Measurements from ENCODE around the gene TLCD2.
"Not testable (repeated sequence)": the region's sequence is repeated elsewhere in the genome, so short reads cannot be mapped to it uniquely, and the experiment has no call there.

The TLCD2 gene

DNA sequence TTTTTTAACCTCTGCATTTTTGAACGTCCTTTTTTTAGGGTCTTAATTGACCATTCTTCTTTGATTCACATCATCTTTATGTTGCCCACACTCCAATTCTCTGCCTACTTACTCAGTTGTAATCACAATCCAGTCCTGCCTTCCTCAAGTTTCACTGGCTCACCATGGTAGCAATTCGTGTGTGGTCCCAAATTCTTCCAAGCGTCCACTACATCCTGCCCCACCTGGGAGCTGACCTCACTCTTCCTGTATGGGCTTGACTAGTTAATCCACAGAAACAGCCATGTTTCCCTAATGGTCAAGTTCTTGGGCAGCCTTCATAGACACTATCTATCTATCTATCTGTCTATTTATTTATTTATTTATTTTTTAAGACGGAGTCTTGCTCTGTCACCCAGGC lies 7.1 kb downstream of the TLCD2 start:
- H3K4me3 ChIP-seq (ENCODE audit: low read depth, low read length) = no peak overlapping the region
- no peak for DNase-seq (ENCODE audit: low read depth)

DNA sequence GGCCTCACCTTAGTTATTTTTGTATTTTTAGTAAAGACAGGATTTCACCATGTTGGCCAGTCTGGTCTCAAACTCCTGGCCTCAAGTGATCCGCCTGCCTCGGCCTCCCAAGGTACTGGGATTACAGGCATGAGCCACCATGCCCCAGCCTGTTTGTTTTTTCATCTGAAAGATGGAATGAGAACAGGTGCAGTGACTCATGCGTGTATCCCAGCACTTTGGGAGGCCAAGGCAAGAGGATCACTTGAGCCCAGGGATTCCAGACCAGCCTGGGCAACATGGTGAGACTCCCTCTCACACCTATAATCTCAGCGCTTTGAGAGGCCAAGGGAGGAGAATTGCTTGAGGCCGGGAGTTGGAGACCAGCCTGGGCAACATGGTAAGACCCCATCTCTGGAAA lies 10.3 kb downstream of the TLCD2 start:
- not testable (repeated sequence) for H3K4me3 ChIP-seq (ENCODE audit: low read depth, low read length); DNase-seq (ENCODE audit: low read depth)

- no peak overlapping the region for H3K4me3 ChIP-seq (ENCODE audit: low read depth, low read length)
- DNase-seq (ENCODE audit: low read depth) = no peak
These were observed 12.5 kb downstream of the TLCD2 start for GRCh38 chr17:1697681-1698080.

DNA sequence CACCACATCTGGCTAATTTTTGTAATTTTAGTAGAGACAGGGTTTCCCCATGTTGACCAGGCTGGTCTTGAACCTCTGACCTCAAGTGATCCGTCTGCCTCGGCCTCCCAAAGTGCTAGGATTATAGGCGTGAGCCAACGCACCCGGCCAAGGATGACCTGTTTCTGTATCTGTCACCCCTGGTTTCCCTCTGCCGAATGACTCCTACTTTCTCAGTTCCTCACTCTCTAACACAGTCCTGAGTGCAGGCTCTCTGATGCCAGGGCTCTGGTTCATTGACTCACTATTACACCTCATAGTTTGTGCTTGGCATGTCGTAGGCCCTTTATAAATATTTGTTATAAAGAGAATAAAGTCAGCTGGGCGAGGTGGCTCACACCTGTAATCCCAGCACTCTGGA lies 14.8 kb downstream of the TLCD2 start:
- no peak overlapping the region for H3K4me3 ChIP-seq (ENCODE audit: low read depth, low read length)
- no peak for DNase-seq (ENCODE audit: low read depth)

DNA sequence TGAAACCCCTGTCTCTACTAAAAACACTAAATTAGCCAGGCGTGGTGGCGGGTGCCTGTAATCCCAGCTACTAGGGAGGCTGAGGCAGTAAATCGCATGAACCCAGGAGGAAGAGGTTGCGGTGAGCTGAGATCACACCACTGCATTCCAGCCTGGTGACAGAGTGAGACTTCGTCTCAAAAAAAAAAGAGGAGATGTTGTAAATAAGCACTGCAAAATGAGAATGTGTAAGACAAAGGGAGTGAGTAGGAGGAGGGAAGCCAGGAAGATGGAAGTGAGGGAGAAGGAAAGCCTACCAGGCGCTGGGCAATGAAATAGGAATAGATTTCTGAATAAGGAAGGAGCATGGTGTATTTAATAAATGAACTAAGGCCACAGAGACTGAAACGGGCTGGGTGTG lies 16.8 kb downstream of the TLCD2 start:
- no peak overlapping the region for H3K4me3 ChIP-seq (ENCODE audit: low read depth, low read length)
- no peak for DNase-seq (ENCODE audit: low read depth)

DNA sequence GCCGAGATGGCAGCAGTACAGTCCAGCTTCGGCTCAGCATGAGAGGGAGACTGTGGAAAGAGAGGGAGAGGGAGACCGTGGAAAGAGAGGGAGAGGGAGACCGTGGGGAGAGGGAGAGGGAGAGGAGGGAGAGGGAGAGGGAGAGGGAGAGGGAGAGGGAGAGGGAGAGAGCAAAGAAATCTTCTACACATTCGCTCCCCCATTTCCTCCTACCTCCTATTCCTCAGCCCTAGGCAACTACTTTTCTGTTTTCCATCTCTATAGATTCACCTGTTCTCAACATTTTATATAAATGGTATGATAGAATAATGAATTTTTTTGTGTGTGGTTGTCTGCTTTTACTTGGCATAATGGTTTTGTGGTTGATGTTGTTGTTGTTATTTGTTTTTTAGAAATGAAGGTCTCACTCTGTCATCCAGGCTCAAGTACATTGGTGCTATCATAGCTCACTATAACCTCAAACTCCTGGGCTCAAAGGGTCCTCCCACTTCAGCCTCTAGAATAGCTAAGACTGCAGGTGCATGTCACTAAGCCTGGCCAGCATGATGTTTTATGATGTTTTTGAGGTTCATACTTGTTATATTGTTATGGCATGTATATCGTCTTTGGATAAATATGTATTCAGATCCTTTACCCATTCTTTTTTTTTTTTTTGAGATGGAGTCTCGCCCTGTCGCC lies 19.5 kb downstream of the TLCD2 start:
- no peak overlapping the region for H3K4me3 ChIP-seq (ENCODE audit: low read depth, low read length)
- DNase-seq (ENCODE audit: low read depth) = no peak

DNA sequence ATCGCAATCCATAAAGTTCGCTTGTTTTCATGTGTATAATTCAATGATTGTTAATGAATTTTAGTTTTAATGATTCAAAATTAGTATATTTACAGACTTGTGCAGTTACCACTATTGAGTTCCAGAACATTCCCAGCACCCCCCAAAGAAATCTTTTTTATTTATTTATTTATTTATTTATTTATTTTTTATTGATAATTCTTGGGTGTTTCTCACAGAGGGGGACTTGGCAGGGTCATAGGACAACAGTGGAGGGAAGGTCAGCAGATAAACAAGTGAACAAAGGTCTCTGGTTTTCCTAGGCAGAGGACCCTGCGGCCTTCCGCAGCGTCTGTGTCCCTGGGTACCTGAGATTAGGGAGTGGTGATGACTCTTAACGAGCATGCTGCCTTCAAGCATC lies 21.8 kb downstream of the TLCD2 start:
- not testable (repeated sequence) for DNase-seq (ENCODE audit: low read depth); H3K4me3 ChIP-seq (ENCODE audit: low read depth, low read length)

- H3K4me3 ChIP-seq (ENCODE audit: low read depth, low read length) = no peak overlapping the region
- no peak for DNase-seq (ENCODE audit: low read depth)
These were observed 24.1 kb downstream of the TLCD2 start for GRCh38 chr17:1686086-1686485.

GRCh38 chr17:1684378-1685189 lies 25.6 kb downstream of the TLCD2 start, which contains the start of gene PRPF8:
PRPF8 (minus strand) TSS chr17:1684867; CDS start chr17:1684571, 296 bp downstream.
- peak within 1 kb of the TSS; percentile 77 for H3K4me3 ChIP-seq (ENCODE audit: low read depth, low read length)
- peak; percentile 89 for DNase-seq (ENCODE audit: low read depth)

DNA sequence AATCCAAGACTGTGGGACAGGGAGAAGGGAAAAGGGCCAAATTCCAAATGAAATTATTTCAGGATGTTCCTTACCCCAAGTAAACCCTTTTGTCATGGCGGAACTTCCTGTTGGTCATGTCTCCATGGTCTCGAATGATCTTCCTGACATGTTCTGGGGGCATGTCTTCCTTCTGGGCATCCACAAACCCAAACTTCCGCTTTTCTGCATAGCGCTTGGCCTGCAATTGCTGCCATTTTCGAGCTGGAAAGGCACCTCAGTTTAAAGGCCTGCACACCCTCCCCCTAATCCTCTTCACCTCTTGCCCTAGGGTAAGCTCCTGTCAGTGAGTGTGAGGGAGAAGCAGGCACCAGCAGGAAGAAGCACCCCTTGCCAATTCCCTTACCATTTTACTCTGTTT lies 26.7 kb downstream of the TLCD2 start:
- peak overlapping the region; percentile 77 for H3K4me3 ChIP-seq (ENCODE audit: low read depth, low read length)
- DNase-seq (ENCODE audit: low read depth) = no peak

DNA sequence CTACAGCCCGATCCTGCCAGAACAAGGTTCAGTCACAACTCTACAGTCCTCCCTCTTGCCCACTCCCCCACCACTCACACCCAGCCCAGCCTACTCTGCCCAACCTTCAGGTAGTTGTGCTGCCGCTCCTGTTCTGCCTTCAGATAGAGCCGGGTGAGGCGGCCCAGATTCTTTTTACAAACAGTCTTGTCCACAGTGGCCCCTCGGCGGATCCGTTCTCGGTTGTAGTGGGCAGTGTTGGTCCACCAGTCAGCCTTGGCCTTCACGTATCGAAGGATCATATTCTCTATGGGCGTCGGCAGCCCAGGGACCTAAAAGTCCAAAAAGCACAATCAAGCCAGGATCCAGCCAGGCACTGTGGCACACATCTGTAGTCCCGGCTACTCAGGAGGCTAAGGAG lies 33.8 kb downstream of the TLCD2 start:
- H3K4me3 ChIP-seq (ENCODE audit: low read depth, low read length) = no peak overlapping the region
- no peak for DNase-seq (ENCODE audit: low read depth)

DNA sequence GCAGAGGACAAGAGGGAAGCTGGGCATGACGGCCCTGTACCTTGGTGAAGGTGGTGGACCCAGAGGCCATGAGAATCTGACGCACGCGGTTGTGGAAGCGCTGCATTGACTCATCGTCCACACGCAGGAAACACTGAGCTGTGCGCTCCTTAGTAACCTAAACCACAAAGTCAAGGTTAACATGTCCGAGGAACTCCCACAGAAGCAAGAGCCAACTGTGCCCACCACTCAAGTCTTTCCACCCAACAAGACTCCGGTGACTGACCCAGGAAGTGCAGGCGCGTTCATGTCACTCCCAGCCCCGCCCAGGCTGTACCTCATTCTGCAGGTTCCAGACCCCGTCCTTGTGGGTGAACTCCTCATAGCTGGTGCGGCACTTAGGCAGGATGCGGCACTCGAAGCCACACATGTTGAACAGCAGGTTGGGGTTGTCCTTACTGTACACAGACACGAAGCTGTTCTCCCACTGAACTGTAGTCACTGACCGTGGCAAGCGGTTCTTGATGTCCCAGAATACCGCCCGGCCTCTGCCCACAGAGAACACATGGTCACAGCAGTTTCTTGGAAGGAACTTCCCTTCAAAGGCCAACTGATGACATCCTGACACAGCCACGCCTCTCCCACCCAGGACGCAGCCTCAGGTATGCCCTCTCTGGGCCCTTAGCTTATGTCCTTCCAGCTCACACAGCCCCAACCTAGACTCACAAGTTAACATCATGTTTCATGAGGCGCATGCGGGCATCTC lies 37.0 kb downstream of the TLCD2 start:
- no peak for DNase-seq (ENCODE audit: low read depth)
- no peak overlapping the region for H3K4me3 ChIP-seq (ENCODE audit: low read depth, low read length)

GRCh38 chr17:1663934-1664333 lies 46.2 kb downstream of the TLCD2 start:
- not testable (repeated sequence) for H3K4me3 ChIP-seq (ENCODE audit: low read depth, low read length); DNase-seq (ENCODE audit: low read depth)

DNA sequence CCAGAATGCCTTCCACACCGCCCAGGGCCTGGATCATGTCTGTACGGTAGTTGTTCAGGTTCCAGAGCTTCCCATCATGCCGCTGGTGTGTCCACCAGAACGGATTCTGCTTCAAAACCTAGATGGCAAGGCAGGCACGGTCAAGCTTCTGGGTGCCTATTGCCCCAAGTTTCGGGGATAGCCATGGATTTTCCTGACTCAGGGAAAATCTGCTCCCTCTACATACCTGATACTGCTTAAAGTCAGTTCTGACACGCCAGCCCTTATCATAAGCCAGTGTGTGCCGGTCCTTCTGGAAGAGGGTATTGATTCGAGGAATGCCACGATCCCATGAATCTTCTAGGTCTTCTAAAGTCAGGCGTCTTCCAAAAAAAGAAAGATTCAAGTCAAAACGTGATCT lies 49.1 kb downstream of the TLCD2 start:
- no peak overlapping the region for H3K4me3 ChIP-seq (ENCODE audit: low read depth, low read length)
- no peak for DNase-seq (ENCODE audit: low read depth)

DNA sequence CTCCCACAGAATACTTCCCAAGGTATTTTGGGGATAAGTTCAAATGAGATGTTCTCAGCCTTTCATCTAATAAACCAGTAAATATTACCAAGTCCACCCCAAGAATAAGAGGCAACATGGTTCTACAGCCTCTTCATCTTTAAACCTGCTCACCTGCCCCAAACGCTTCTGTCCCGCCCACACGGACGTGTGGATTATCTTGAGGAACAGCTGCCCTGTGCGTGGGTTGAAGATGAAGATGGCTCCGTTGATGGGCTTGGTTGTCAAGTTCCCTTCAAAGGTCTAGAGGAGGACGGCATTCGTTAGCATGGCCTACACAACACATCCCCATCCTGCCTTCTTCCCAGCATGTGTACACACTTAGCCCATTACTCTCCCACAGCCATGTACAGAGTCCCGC lies 52.1 kb downstream of the TLCD2 start:
- no peak overlapping the region for H3K4me3 ChIP-seq (ENCODE audit: low read depth, low read length)
- no peak for DNase-seq (ENCODE audit: low read depth)

DNA sequence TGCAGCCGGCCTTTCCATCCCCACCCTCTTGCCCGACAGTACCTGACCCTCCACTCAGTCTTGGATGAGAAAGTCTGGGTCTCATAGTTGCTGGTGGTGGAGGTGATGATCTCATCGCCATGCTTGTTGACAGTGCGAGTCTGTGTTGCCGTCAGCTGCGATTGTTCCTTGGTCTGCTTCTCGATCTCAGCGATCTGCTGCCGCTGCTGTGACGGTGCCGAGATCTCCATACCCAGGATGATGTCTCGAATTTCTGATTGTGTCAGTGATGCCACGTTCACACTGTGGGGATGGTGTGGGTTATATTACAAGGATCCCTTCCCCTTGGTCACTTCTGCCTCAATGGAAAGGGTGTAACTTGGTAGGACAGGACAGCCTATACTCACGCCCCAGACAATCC lies 56.4 kb downstream of the TLCD2 start:
- DNase-seq (ENCODE audit: low read depth) = no peak
- no peak overlapping the region for H3K4me3 ChIP-seq (ENCODE audit: low read depth, low read length)

- not testable (repeated sequence) for DNase-seq (ENCODE audit: low read depth); H3K4me3 ChIP-seq (ENCODE audit: low read depth, low read length)
These were observed 57.4 kb downstream of the TLCD2 start for GRCh38 chr17:1652794-1653193.
